Parathyroid adenoma (tissue), 2 donors: ENCODE results near the gene DIP2C.

Source experiments
- H2AFZ ChIP-seq: fragments of 300-600 bp; sonication (generic); one replicate; pipeline ENCODE4 v1.7.0; 2017; ENCODE audit warnings: antibody characterized with exemption, mild to moderate bottlenecking
- H3K27ac ChIP-seq: fragments of 300-600 bp; sonication (generic); one replicate; pipeline ENCODE4 v1.7.0; 2017
- H3K27me3 ChIP-seq: fragments of 300-600 bp; sonication (generic); one replicate; pipeline ENCODE4 v1.7.0; 2017; ENCODE audit warnings: low read length; ENCODE audit not compliant: control insufficient read depth, insufficient read depth
- H3K36me3 ChIP-seq: fragments of 300-600 bp; sonication (generic); one replicate; pipeline ENCODE4 v1.7.0; 2017; ENCODE audit warnings: low read length; ENCODE audit not compliant: control insufficient read depth, insufficient read depth
- H3K4me1 ChIP-seq: fragments of 300-600 bp; sonication (generic); one replicate; pipeline ENCODE4 v1.7.0; 2017; ENCODE audit warnings: control low read depth
- H3K4me2 ChIP-seq: fragments of 300-600 bp; sonication (generic); one replicate; pipeline ENCODE4 v1.7.0; 2017; ENCODE audit warnings: low read length
- H3K4me3 ChIP-seq: fragments of 300-600 bp; sonication (generic); one replicate; pipeline ENCODE4 v1.7.0; 2017; ENCODE audit warnings: low read depth, low read length
- H3K79me2 ChIP-seq: fragments of 300-600 bp; sonication (generic); one replicate; pipeline ENCODE4 v1.7.0; 2017; ENCODE audit warnings: control low read depth
- H3K9ac ChIP-seq: fragments of 300-600 bp; sonication (generic); one replicate; pipeline ENCODE4 v1.7.0; 2017; ENCODE audit warnings: mild to moderate bottlenecking
- H3K9me3 ChIP-seq: fragments of 300-600 bp; sonication (generic); one replicate; pipeline ENCODE4 v1.7.0; 2017; ENCODE audit warnings: low read length; ENCODE audit not compliant: control insufficient read depth
- CTCF ChIP-seq: fragments of 300-600 bp; sonication (generic); IDR thresholded peaks from one replicate; pipeline ENCODE4 v1.7.0; 2017; ENCODE audit warnings: antibody characterized with exemption, mild to moderate bottlenecking
- donor health status: primary hyperparathyroidism.

DIP2C gene

DNA sequence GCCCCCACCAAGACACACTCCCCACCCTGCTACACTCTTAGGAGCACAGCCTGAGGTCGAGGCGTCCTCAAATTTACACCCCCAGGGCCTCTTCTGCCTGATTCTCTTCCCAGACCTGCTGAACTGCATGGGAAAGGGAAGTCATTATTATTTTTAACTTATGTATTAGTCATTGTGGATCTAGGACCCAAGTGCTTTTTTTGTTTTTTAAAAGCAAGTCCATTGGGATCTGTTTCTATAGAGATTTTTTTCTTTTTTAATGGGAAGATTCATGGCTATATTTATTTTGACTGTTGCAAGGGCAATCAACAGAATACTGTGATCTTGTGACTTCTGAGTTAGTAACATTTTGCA lies 350.5 kb downstream of the DIP2C start:
- peak overlapping the region; percentile 22 for H3K4me2 ChIP-seq
- no peak overlapping the region for H3K27ac ChIP-seq
- no peak overlapping the region for H2AFZ ChIP-seq
- TF ChIP-seq CTCF: no peak
- H3K9me3 ChIP-seq: no peaks in the 10 kb centered on the region
- no peaks in the 10 kb centered on the region for H3K27me3 ChIP-seq
- no peaks in the 10 kb centered on the region for H3K36me3 ChIP-seq
- H3K9ac ChIP-seq: no peak overlapping the region
- H3K4me1 ChIP-seq: peaks cover 6% of the 10 kb centered on the region
- no peak overlapping the region for H3K4me3 ChIP-seq
- H3K79me2 ChIP-seq: no peaks in the 10 kb centered on the region

- Histone ChIP-seq H2AFZ (no peak overlapping the region), H3K4me3 (no peak overlapping the region), H3K4me2 (peak overlapping the region; percentile 22), H3K27me3 (no peaks in the 10 kb centered on the region), H3K79me2 (no peaks in the 10 kb centered on the region), H3K9me3 (no peaks in the 10 kb centered on the region), H3K9ac (no peak overlapping the region), H3K36me3 (no peaks in the 10 kb centered on the region), H3K27ac (no peak overlapping the region), H3K4me1 (peaks cover 6% of the 10 kb centered on the region)
- TF ChIP-seq CTCF: no peak
These were observed 351.1 kb downstream of the DIP2C start for GRCh38 chr10:338171-339037.

- no peak overlapping the region for H3K4me3 ChIP-seq
- H3K27me3 ChIP-seq: no peaks in the 10 kb centered on the region
- peaks cover 6% of the 10 kb centered on the region for H3K4me1 ChIP-seq
- no peak overlapping the region for H3K9ac ChIP-seq
- H3K9me3 ChIP-seq: no peaks in the 10 kb centered on the region
- no peak overlapping the region for H2AFZ ChIP-seq
- H3K27ac ChIP-seq: no peak overlapping the region
- H3K36me3 ChIP-seq: no peaks in the 10 kb centered on the region
- no peaks in the 10 kb centered on the region for H3K79me2 ChIP-seq
- TF ChIP-seq CTCF: no peak
- no peak overlapping the region for H3K4me2 ChIP-seq
These were observed 353.2 kb downstream of the DIP2C start for GRCh38 chr10:336247-336646.

DNA sequence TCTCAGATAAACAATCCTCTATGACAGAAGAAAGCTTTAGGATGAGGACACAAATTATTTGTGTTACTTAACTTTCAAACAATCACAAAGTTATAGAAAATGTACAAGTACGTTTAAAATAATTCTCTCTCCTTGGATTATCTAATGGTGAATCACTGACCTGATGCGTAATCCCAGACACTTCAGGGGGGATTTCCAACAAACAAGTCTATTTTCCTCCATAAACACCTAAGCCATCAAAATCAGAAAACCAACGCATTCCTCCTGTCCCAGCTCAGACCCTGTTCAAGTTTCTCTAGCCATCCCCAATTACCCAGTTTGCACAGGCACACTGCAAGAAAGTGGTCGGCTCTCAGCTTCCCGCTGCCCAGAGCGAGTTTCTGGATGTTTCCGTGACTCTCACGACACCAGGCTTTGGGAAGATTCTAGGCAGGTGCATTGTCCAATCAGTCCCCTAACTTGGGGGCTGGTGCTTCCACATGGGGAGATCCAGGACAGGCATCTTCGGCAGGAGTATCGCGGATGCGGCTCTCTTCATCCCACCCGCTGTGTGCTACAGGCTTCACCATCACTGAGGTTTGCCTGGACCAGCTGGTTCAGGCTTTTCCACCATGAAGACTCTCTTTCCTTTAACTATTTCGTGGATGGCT lies 354.2 kb downstream of the DIP2C start:
- Histone ChIP-seq H3K4me3 (no peak overlapping the region), H3K9me3 (no peaks in the 10 kb centered on the region)

More for the DNA sequence above, 354.2 kb downstream of the DIP2C start:
- no peak overlapping the region for H2AFZ ChIP-seq
- no peaks in the 10 kb centered on the region for H3K36me3 ChIP-seq
- H3K4me1 ChIP-seq: peaks cover 6% of the 10 kb centered on the region
- no peak overlapping the region for H3K9ac ChIP-seq
- no peaks in the 10 kb centered on the region for H3K27me3 ChIP-seq
- no peaks in the 10 kb centered on the region for H3K79me2 ChIP-seq
- no peak overlapping the region for H3K27ac ChIP-seq
- H3K4me2 ChIP-seq: no peak overlapping the region
- TF ChIP-seq CTCF: no peak
